GM23338 (cell line): ENCODE results near the gene ARHGAP30.

Experiments used
- CREB1 ChIP-seq: fragments of 250-450 bp; sonication (Bioruptor Pico); IDR thresholded peaks from 2 replicates; pipeline ENCODE4 v1.5.0; 2020; ENCODE audit warnings: low read depth, mild to moderate bottlenecking, moderate library complexity
- EZH2 ChIP-seq: fragments of 200-600 bp; sonication (generic); IDR thresholded peaks from one replicate; pipeline ENCODE4 v1.8.0; 2017; ENCODE audit warnings: antibody characterized with exemption, mild to moderate bottlenecking, low read depth; ENCODE audit not compliant: unreplicated experiment
- EZH2phosphoT487 ChIP-seq: fragments of 200-600 bp; sonication (generic); IDR thresholded peaks from one replicate; pipeline ENCODE4 v1.8.1; 2018; ENCODE audit warnings: antibody characterized with exemption; ENCODE audit not compliant: unreplicated experiment
- JUNB ChIP-seq: IDR thresholded peaks from one replicate; pipeline ENCODE4 v1.6.1; 2016; ENCODE audit warnings: antibody characterized with exemption; ENCODE audit not compliant: unreplicated experiment
- NANOG ChIP-seq: IDR thresholded peaks from 2 replicates; pipeline ENCODE4 v1.6.1; 2016; ENCODE audit warnings: antibody characterized with exemption, borderline replicate concordance
- POLR2AphosphoS5 ChIP-seq: IDR thresholded peaks from 2 replicates; pipeline ENCODE4 v1.6.1; 2016; ENCODE audit warnings: antibody characterized with exemption, low read depth
- STAT1 ChIP-seq: IDR thresholded peaks from one replicate; pipeline ENCODE4 v1.6.1; 2016; ENCODE audit warnings: antibody characterized with exemption; ENCODE audit not compliant: unreplicated experiment
- ZNF114 ChIP-seq: fragments of 250-450 bp; sonication (Bioruptor Pico); IDR thresholded peaks from 2 replicates; pipeline ENCODE4 v1.5.0; 2020; ENCODE audit warnings: mild to moderate bottlenecking, moderate library complexity
- ZNF331 ChIP-seq: fragments of 250-450 bp; sonication (Bioruptor Pico); IDR thresholded peaks from 2 replicates; pipeline ENCODE4 v1.5.0; 2020; ENCODE audit warnings: low read depth, mild to moderate bottlenecking, moderate library complexity
- TF ChIP-seq, protein P1 (sequence below), 2 experiments: fragments of 200-600 bp in 1 of 2; sonication (generic) in 1 of 2; conservative IDR thresholded peaks; 2 replicates each; pipeline versions ENCODE4 v1.5.1 to v1.6.1; 2016 to 2017; ENCODE audit warnings: antibody characterized with exemption in 2 of 2, low read depth in 2 of 2, mild to moderate bottlenecking in 2 of 2, moderate library complexity in 1 of 2
- TF ChIP-seq, protein P2 (sequence below): IDR thresholded peaks from one replicate; pipeline ENCODE4 v1.6.1; 2018; ENCODE audit warnings: antibody characterized with exemption; ENCODE audit not compliant: unreplicated experiment
- TF ChIP-seq, protein P3 (sequence below): IDR thresholded peaks from 2 replicates; pipeline ENCODE4 v1.6.1; 2016; ENCODE audit warnings: antibody characterized with exemption
- TF ChIP-seq, protein P4 (sequence below): fragments of 250-450 bp; sonication (Bioruptor Pico); IDR thresholded peaks from 2 replicates; pipeline ENCODE4 v1.5.0; 2020; ENCODE audit warnings: mild to moderate bottlenecking, moderate library complexity

DNA sequence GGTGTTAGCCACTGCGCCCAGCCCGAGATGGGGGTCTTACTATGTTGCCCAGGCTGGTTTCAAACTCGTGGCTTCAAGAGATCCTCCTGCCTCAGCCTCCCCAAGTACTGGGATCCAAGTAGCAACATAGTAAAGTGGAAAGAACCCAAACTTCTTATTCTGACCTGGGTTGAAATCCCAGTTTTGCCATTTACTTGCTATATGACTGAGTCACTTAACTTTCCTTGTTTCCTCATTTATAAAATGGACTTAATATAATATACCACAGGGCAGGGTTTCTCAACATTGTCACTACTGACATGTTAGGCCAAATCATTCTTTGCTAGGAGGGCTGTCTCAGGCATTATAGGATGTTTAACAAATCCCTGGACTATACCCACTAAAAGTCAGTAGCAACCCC is 41.4 kb upstream of the ARHGAP30 start:
- TF ChIP-seq, protein P1, sequence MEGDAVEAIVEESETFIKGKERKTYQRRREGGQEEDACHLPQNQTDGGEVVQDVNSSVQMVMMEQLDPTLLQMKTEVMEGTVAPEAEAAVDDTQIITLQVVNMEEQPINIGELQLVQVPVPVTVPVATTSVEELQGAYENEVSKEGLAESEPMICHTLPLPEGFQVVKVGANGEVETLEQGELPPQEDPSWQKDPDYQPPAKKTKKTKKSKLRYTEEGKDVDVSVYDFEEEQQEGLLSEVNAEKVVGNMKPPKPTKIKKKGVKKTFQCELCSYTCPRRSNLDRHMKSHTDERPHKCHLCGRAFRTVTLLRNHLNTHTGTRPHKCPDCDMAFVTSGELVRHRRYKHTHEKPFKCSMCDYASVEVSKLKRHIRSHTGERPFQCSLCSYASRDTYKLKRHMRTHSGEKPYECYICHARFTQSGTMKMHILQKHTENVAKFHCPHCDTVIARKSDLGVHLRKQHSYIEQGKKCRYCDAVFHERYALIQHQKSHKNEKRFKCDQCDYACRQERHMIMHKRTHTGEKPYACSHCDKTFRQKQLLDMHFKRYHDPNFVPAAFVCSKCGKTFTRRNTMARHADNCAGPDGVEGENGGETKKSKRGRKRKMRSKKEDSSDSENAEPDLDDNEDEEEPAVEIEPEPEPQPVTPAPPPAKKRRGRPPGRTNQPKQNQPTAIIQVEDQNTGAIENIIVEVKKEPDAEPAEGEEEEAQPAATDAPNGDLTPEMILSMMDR (conservative IDR thresholded peaks at IDR 0.05; ENCODE audit: low read depth in 2 of 2) = no peak
- no peak for TF ChIP-seq EZH2phosphoT487
- TF ChIP-seq EZH2 = no peak
- TF ChIP-seq CREB1 (CRISPR knock-in tag) = no peak
- no peak for TF ChIP-seq POLR2AphosphoS5
- TF ChIP-seq, protein P2, sequence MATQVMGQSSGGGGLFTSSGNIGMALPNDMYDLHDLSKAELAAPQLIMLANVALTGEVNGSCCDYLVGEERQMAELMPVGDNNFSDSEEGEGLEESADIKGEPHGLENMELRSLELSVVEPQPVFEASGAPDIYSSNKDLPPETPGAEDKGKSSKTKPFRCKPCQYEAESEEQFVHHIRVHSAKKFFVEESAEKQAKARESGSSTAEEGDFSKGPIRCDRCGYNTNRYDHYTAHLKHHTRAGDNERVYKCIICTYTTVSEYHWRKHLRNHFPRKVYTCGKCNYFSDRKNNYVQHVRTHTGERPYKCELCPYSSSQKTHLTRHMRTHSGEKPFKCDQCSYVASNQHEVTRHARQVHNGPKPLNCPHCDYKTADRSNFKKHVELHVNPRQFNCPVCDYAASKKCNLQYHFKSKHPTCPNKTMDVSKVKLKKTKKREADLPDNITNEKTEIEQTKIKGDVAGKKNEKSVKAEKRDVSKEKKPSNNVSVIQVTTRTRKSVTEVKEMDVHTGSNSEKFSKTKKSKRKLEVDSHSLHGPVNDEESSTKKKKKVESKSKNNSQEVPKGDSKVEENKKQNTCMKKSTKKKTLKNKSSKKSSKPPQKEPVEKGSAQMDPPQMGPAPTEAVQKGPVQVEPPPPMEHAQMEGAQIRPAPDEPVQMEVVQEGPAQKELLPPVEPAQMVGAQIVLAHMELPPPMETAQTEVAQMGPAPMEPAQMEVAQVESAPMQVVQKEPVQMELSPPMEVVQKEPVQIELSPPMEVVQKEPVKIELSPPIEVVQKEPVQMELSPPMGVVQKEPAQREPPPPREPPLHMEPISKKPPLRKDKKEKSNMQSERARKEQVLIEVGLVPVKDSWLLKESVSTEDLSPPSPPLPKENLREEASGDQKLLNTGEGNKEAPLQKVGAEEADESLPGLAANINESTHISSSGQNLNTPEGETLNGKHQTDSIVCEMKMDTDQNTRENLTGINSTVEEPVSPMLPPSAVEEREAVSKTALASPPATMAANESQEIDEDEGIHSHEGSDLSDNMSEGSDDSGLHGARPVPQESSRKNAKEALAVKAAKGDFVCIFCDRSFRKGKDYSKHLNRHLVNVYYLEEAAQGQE = no peak
- TF ChIP-seq JUNB = no peak
- no peak for TF ChIP-seq ZNF114 (CRISPR knock-in tag)
- TF ChIP-seq ZNF331 (CRISPR knock-in tag) = no peak
- no peak for TF ChIP-seq STAT1
- TF ChIP-seq NANOG = no peak
- TF ChIP-seq, protein P3, sequence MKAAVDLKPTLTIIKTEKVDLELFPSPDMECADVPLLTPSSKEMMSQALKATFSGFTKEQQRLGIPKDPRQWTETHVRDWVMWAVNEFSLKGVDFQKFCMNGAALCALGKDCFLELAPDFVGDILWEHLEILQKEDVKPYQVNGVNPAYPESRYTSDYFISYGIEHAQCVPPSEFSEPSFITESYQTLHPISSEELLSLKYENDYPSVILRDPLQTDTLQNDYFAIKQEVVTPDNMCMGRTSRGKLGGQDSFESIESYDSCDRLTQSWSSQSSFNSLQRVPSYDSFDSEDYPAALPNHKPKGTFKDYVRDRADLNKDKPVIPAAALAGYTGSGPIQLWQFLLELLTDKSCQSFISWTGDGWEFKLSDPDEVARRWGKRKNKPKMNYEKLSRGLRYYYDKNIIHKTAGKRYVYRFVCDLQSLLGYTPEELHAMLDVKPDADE = no peak
- TF ChIP-seq, protein P4, sequence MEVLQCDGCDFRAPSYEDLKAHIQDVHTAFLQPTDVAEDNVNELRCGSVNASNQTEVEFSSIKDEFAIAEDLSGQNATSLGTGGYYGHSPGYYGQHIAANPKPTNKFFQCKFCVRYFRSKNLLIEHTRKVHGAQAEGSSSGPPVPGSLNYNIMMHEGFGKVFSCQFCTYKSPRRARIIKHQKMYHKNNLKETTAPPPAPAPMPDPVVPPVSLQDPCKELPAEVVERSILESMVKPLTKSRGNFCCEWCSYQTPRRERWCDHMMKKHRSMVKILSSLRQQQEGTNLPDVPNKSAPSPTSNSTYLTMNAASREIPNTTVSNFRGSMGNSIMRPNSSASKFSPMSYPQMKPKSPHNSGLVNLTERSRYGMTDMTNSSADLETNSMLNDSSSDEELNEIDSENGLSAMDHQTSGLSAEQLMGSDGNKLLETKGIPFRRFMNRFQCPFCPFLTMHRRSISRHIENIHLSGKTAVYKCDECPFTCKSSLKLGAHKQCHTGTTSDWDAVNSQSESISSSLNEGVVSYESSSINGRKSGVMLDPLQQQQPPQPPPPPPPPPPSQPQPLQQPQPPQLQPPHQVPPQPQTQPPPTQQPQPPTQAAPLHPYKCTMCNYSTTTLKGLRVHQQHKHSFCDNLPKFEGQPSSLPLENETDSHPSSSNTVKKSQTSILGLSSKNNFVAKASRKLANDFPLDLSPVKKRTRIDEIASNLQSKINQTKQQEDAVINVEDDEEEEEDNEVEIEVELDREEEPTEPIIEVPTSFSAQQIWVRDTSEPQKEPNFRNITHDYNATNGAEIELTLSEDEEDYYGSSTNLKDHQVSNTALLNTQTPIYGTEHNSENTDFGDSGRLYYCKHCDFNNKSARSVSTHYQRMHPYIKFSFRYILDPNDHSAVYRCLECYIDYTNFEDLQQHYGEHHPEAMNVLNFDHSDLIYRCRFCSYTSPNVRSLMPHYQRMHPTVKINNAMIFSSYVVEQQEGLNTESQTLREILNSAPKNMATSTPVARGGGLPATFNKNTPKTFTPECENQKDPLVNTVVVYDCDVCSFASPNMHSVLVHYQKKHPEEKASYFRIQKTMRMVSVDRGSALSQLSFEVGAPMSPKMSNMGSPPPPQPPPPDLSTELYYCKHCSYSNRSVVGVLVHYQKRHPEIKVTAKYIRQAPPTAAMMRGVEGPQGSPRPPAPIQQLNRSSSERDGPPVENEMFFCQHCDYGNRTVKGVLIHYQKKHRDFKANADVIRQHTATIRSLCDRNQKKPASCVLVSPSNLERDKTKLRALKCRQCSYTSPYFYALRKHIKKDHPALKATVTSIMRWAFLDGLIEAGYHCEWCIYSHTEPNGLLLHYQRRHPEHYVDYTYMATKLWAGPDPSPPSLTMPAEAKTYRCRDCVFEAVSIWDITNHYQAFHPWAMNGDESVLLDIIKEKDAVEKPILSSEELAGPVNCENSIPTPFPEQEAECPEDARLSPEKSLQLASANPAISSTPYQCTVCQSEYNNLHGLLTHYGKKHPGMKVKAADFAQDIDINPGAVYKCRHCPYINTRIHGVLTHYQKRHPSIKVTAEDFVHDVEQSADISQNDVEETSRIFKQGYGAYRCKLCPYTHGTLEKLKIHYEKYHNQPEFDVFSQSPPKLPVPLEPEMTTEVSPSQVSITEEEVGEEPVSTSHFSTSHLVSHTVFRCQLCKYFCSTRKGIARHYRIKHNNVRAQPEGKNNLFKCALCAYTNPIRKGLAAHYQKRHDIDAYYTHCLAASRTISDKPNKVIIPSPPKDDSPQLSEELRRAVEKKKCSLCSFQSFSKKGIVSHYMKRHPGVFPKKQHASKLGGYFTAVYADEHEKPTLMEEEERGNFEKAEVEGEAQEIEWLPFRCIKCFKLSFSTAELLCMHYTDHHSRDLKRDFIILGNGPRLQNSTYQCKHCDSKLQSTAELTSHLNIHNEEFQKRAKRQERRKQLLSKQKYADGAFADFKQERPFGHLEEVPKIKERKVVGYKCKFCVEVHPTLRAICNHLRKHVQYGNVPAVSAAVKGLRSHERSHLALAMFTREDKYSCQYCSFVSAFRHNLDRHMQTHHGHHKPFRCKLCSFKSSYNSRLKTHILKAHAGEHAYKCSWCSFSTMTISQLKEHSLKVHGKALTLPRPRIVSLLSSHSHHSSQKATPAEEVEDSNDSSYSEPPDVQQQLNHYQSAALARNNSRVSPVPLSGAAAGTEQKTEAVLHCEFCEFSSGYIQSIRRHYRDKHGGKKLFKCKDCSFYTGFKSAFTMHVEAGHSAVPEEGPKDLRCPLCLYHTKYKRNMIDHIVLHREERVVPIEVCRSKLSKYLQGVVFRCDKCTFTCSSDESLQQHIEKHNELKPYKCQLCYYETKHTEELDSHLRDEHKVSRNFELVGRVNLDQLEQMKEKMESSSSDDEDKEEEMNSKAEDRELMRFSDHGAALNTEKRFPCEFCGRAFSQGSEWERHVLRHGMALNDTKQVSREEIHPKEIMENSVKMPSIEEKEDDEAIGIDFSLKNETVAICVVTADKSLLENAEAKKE = no peak
